ENCODE results near the gene FRS2. TPM values are rescaled to one million over a fixed set of nuclear protein-coding genes. Genes with fewer than 3 reads are reported as not detected.

The FRS2 gene
- total RNA-seq, 1 experiment from 2014 or later: 35.0 TPM

DNA sequence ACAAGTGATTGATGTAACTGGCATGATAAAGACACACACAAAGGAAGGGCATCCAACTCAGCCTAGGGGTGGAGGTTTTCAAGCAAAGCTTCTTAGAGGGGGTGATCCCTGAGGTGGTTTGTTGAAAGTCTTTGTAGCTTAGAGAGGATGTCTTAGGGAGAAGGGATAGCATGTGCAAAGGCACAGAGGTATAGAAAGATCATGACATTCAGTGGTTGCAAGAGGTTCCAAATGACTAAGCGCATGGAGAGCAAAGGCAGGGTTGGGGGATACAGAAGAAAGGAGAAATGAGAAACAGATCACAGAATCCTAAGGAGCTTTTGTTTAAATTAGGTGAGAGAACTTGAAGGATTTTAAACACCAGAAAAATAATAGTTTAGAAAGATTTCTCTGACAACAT lies 109.9 kb downstream of the FRS2 start:
- no peak for TF ChIP-seq EZH2 (IDR thresholded peaks at IDR 0.05; ENCODE audit: low read length, unreplicated experiment)
- TF ChIP-seq, protein P1, sequence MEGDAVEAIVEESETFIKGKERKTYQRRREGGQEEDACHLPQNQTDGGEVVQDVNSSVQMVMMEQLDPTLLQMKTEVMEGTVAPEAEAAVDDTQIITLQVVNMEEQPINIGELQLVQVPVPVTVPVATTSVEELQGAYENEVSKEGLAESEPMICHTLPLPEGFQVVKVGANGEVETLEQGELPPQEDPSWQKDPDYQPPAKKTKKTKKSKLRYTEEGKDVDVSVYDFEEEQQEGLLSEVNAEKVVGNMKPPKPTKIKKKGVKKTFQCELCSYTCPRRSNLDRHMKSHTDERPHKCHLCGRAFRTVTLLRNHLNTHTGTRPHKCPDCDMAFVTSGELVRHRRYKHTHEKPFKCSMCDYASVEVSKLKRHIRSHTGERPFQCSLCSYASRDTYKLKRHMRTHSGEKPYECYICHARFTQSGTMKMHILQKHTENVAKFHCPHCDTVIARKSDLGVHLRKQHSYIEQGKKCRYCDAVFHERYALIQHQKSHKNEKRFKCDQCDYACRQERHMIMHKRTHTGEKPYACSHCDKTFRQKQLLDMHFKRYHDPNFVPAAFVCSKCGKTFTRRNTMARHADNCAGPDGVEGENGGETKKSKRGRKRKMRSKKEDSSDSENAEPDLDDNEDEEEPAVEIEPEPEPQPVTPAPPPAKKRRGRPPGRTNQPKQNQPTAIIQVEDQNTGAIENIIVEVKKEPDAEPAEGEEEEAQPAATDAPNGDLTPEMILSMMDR (conservative IDR thresholded peaks at IDR 0.05; ENCODE audit: low read depth, low read length): no peak
- TF ChIP-seq EZH2phosphoT487 (IDR thresholded peaks at IDR 0.05; ENCODE audit: borderline replicate concordance, low read length): no peak
- Histone ChIP-seq H3K27me3 (ENCODE audit: low read length) (no peaks in the 10 kb centered on the region), H2AFZ (ENCODE audit: low read length) (no peak overlapping the region), H3K4me1 (ENCODE audit: insufficient read depth, low read length) (peaks cover 10% of the 10 kb centered on the region), H3K9me2 (replicated peaks; ENCODE audit: low read length) (no peaks in the 10 kb centered on the region), H3F3A (ENCODE audit: low read length, unreplicated experiment) (no peaks in the 10 kb centered on the region), H3K4me3 (ENCODE audit: low read length) (no peak overlapping the region), H3K27ac (ENCODE audit: low read length) (no peak overlapping the region), H3K79me2 (ENCODE audit: low read length) (no peaks in the 10 kb centered on the region), H3K9me3 (ENCODE audit: low read length) (no peaks in the 10 kb centered on the region), H3K4me2 (ENCODE audit: low read length) (no peak overlapping the region), H3K36me3 (ENCODE audit: low read depth, low read length) (peaks cover 4% of the 10 kb centered on the region; the same call in 1 of the 2 replicates), H4K20me1 (ENCODE audit: low read length) (no peaks in the 10 kb centered on the region), H3K9ac (ENCODE audit: low read length) (no peak overlapping the region)
- intact Hi-C loops (cut with micrococcal nuclease): no loop called here
- DNase-seq: no peak
- POLR2A ChIA-PET (ENCODE audit: unreplicated experiment): no interaction called here
- BruUV-seq (replicated peaks): no TSS peak
- no peak for ATAC-seq
- CTCF ChIA-PET: no interaction called here

- no TSS peak for BruUV-seq (replicated peaks)
- H3K27ac ChIP-seq (ENCODE audit: low read length): no peak overlapping the region
- intact Hi-C loops (cut with micrococcal nuclease): no loop called here
- no peaks in the 10 kb centered on the region for H3K9me2 ChIP-seq (replicated peaks; ENCODE audit: low read length)
- ATAC-seq (no peak), DNase-seq (peak; percentile 38)
- H3K4me2 ChIP-seq (ENCODE audit: low read length): no peak overlapping the region
- peaks cover 10% of the 10 kb centered on the region for H3K4me1 ChIP-seq (ENCODE audit: insufficient read depth, low read length)
- H3K79me2 ChIP-seq (ENCODE audit: low read length): peaks cover 30% of the 10 kb centered on the region
- CTCF ChIA-PET: no interaction called here
- no peaks in the 10 kb centered on the region for H3K27me3 ChIP-seq (ENCODE audit: low read length)
- H3F3A ChIP-seq (ENCODE audit: low read length, unreplicated experiment): no peaks in the 10 kb centered on the region
- POLR2A ChIA-PET (ENCODE audit: unreplicated experiment): no interaction called here
- no peaks in the 10 kb centered on the region for H3K9me3 ChIP-seq (ENCODE audit: low read length)
- H4K20me1 ChIP-seq (ENCODE audit: low read length): peaks cover 23% of the 10 kb centered on the region
- H3K36me3 ChIP-seq (ENCODE audit: low read depth, low read length): peaks cover 18% of the 10 kb centered on the region
- H3K4me3 ChIP-seq (ENCODE audit: low read length): no peak overlapping the region
- no peak overlapping the region for H2AFZ ChIP-seq (ENCODE audit: low read length)
- H3K9ac ChIP-seq (ENCODE audit: low read length): no peak overlapping the region
- TF ChIP-seq EZH2phosphoT487 (IDR thresholded peaks at IDR 0.05; ENCODE audit: borderline replicate concordance, low read length) (no peak), EZH2 (IDR thresholded peaks at IDR 0.05; ENCODE audit: low read length, unreplicated experiment) (no peak)
- TF ChIP-seq, protein P1 (conservative IDR thresholded peaks at IDR 0.05; ENCODE audit: low read depth, low read length): 0 out of 2 replicates have a peak, but pooled peaks have one; percentile 15
Measured at GRCh38 chr12:69583203-69583602, 113.0 kb downstream of the FRS2 start.

- Histone ChIP-seq H3K27ac (ENCODE audit: low read length) (peak within 1 kb of the TSS; percentile 71), H3K9me2 (replicated peaks; ENCODE audit: low read length) (no peaks in the 10 kb centered on the region), H3K79me2 (ENCODE audit: low read length) (peaks cover 50% of the 10 kb centered on the region), H3K27me3 (ENCODE audit: low read length) (no peaks in the 10 kb centered on the region), H3K4me2 (ENCODE audit: low read length) (peak within 1 kb of the TSS; percentile 91), H3K36me3 (ENCODE audit: low read depth, low read length) (peaks cover 40% of the 10 kb centered on the region), H3K4me1 (ENCODE audit: insufficient read depth, low read length) (peaks cover 10% of the 10 kb centered on the region), H2AFZ (ENCODE audit: low read length) (peak within 1 kb of the TSS; percentile 87), H3K4me3 (ENCODE audit: low read length) (peak within 1 kb of the TSS; percentile 96), H3K9ac (ENCODE audit: low read length) (peak within 1 kb of the TSS; percentile 98), H4K20me1 (ENCODE audit: low read length) (peaks cover 34% of the 10 kb centered on the region), H3F3A (ENCODE audit: low read length, unreplicated experiment) (no peaks in the 10 kb centered on the region), H3K9me3 (ENCODE audit: low read length) (no peaks in the 10 kb centered on the region)
- intact Hi-C loops (cut with micrococcal nuclease): no loop called here
- peak; percentile 95 for ATAC-seq
- DNase-seq: peak; percentile 97
- ChIA-PET CTCF (no interaction called here), POLR2A (ENCODE audit: unreplicated experiment) (interaction anchor here (0.5 kb wide), 1 partner anchor 255 kb away, joined by 5 read pairs; no protein-coding TSS in a partner anchor)
- TSS peak; percentile 99 for BruUV-seq (replicated peaks)
- no peak for TF ChIP-seq EZH2 (IDR thresholded peaks at IDR 0.05; ENCODE audit: low read length, unreplicated experiment)
- TF ChIP-seq, protein P1 (conservative IDR thresholded peaks at IDR 0.05; ENCODE audit: low read depth, low read length): 0 out of 2 replicates have a peak, but pooled peaks have one; percentile 20
Measured at GRCh38 chr12:69585189-69586062, 115.2 kb downstream of the FRS2 start, which contains the start of gene CCT2. Gene CCT2 (plus strand): TSS chr12:69585459. CDS start chr12:69585522, 63 bp downstream.

All from PC-3 (cell line).